HG03558 (cell line): ENCODE data around the gene CLC.

Experiments used
- ATAC-seq: cut with Tn5 transposase; IDR thresholded peaks from one replicate; pipeline ENCODE4 v1.9.1; 2021; ENCODE audit warnings: moderate number of reproducible peaks; ENCODE audit not compliant: unreplicated experiment; ENCODE audit errors: extremely low read depth

Gene CLC

GRCh38 chr19:39681416-39681815 is 56.4 kb downstream of the CLC start:
- no peak for ATAC-seq
